ENCODE data around the gene DOCK3. TPM values are rescaled to one million over a fixed set of nuclear protein-coding genes. Genes with fewer than 3 reads are reported as not detected.

The DOCK3 gene, protein sequence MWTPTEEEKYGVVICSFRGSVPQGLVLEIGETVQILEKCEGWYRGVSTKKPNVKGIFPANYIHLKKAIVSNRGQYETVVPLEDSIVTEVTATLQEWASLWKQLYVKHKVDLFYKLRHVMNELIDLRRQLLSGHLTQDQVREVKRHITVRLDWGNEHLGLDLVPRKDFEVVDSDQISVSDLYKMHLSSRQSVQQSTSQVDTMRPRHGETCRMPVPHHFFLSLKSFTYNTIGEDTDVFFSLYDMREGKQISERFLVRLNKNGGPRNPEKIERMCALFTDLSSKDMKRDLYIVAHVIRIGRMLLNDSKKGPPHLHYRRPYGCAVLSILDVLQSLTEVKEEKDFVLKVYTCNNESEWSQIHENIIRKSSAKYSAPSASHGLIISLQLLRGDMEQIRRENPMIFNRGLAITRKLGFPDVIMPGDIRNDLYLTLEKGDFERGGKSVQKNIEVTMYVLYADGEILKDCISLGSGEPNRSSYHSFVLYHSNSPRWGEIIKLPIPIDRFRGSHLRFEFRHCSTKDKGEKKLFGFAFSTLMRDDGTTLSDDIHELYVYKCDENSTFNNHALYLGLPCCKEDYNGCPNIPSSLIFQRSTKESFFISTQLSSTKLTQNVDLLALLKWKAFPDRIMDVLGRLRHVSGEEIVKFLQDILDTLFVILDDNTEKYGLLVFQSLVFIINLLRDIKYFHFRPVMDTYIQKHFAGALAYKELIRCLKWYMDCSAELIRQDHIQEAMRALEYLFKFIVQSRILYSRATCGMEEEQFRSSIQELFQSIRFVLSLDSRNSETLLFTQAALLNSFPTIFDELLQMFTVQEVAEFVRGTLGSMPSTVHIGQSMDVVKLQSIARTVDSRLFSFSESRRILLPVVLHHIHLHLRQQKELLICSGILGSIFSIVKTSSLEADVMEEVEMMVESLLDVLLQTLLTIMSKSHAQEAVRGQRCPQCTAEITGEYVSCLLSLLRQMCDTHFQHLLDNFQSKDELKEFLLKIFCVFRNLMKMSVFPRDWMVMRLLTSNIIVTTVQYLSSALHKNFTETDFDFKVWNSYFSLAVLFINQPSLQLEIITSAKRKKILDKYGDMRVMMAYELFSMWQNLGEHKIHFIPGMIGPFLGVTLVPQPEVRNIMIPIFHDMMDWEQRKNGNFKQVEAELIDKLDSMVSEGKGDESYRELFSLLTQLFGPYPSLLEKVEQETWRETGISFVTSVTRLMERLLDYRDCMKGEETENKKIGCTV (N-terminal part only)
- not detected in 2 replicates for total RNA-seq (2013; cell fraction: nucleolus; rRNA removed)
- not detected in 2 replicates for total RNA-seq (2014; rRNA removed)
- total RNA-seq (2014; rRNA removed; fragmentation: Illumina TruSeq; extraction: Trizol): not detected in 2 replicates
- 0.03 TPM in 1 of 2 replicates, not detected in the other for total RNA-seq (2021)
- polyA plus RNA-seq (2011; ENCODE audit: low read depth): 0.04 TPM
- not detected in 2 replicates for polyA plus RNA-seq (2011; rRNA removed)
- not detected in 2 replicates for polyA plus RNA-seq (2011; cell fraction: cytosol; rRNA removed)
- polyA plus RNA-seq (2011; cell fraction: nucleus; rRNA removed): not detected in 2 replicates
- 0.04 and 0.10 TPM in 2 replicates for polyA plus RNA-seq (2012)
- polyA plus RNA-seq (2014; fragmentation: Illumina TruSeq; extraction: Trizol): not detected in 2 replicates
- under 1 TPM; 0.02 to 0.04 TPM for polyA plus RNA-seq (2014; fragmentation: Nextera tagmentation; extraction: Ambion mirVana)
- polyA plus RNA-seq (2014; rRNA removed): not detected in 2 replicates
- polyA plus RNA-seq (2016; fragmentation: Nextera tagmentation; extraction: Ambion mirVana): under 1 TPM; 0.38 to 0.52 TPM
- polyA minus RNA-seq (2011; rRNA and poly(A)+ RNA removed): not detected in 2 replicates
- not detected in 2 replicates for polyA minus RNA-seq (2011; cell fraction: cytosol; rRNA and poly(A)+ RNA removed)
- under 0.01 TPM in 1 of 2 replicates, not detected in the other for polyA minus RNA-seq (2011; cell fraction: nucleus; rRNA and poly(A)+ RNA removed)
- percentile 2 among the genes with signal in this experiment for Bru-seq, nascent RNA
- percentile 13 among the genes with signal in this experiment for BruChase-seq, experiment 1, labeled RNA remaining after a 6-hour chase
- percentile 9 among the genes with signal in this experiment for BruChase-seq, experiment 2, labeled RNA remaining after a 2-hour chase
- long read RNA-seq, experiment 1: 0 reads
- long read RNA-seq, experiment 2, partial matches to known transcripts: 0 of 2 reads
- long read RNA-seq, experiment 2, other reads (novel, unspliced or antisense): 2 of 2 reads

DNA sequence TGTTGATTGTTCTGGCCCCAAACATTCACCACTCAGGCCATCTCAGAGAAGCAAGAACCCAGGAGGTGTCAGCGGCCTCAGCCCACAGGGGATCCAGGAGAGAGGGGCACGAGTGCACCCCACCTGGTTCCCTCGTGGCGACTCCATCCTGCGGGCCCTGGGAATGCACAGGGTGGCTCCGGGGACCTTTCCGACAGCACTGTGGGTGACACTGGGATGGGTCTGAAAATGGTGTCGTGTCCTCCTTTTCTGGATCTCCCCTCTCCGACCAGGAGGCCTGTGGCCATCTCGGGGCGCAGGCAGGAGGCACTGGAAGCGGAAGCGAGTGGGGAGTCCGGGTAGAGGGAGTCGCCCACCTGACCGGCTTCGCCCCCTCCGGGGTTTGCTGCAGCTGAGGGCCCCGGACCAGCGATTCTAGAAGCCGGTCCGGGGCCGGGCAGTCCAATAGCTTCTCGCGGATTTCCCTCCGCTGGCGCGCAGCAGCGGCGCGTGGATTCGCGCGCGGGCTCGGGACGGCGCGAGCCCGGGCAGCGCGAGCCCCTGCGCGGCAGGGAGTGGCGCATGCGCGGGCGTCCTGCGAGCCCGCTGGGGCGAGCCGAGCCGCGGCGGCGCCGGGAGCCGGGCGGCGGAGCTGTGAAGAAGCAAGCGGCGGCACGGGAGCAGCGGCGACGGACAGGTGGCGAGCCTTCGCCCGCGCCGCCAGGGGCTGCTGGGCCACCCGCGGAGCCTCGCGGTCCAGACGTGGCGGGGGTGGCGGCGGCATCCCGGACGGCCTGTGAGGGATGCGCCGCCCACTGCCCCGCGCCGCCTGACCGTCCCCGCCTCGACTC, at the start of gene DOCK3:
Gene DOCK3, plus strand, starts transcription at position 579 of the 830 bp plus-strand sequence. CDS start 337 bp downstream, outside the sequence.
- ATAC-seq (peak; percentile 85), FAIRE-seq (no peak), DNase-seq (ENCODE audit: low read depth, low spot score) (no peak)
- Histone ChIP-seq H3K9me3 (replicated peaks; ENCODE audit: control insufficient read depth, insufficient read depth, low read length) (no peaks in the 10 kb centered on the region), H3K4me2 (ENCODE audit: control insufficient read depth, insufficient read depth) (peak within 1 kb of the TSS; percentile 53; the same call in 1 of the 2 replicates), H4K20me1 (ENCODE audit: control insufficient read depth, insufficient read depth) (no peaks in the 10 kb centered on the region; the same call in 1 of the 2 replicates), H3K79me2 (ENCODE audit: control insufficient read depth, insufficient read depth, low read length) (no peaks in the 10 kb centered on the region), H3K36me3 (ENCODE audit: control insufficient read depth in 2 of 2, insufficient read depth in 2 of 2, low read length in 1 of 2) (no peaks in the 10 kb centered on the region), H2AFZ (ENCODE audit: control insufficient read depth, low read depth, low read length) (peak within 1 kb of the TSS; percentile 37; the same call in 1 of the 2 replicates), H3K4me1 (ENCODE audit: control insufficient read depth, insufficient read depth, low read length) (no peaks in the 10 kb centered on the region), H3K4me3 (no peak within 1 kb of the TSS), H3K9ac (ENCODE audit: control insufficient read depth, insufficient read depth, low read length) (no peak within 1 kb of the TSS), H3K27me3 (replicated peaks in 1 of 2; ENCODE audit: control insufficient read depth in 2 of 2, insufficient read depth in 2 of 2, low read length in 1 of 2) (peaks cover 9 to 30% of the 10 kb centered on the region in 2 experiments), H3K27ac (ENCODE audit: control insufficient read depth, insufficient read depth) (no peak within 1 kb of the TSS)
- in situ Hi-C loops (cut with MboI) (no loop called here), intact Hi-C loops (cut with micrococcal nuclease; ENCODE audit: unreplicated experiment) (no loop called here)
- ChIA-PET SMC1A (ENCODE audit: uncharacterized antibody, unreplicated experiment) (no interaction called here), CTCF (interaction anchor here (0.8 to 0.9 kb wide), 2 partner anchors 290 to 298 kb away, joined by 3 read pairs; no protein-coding TSS in a partner anchor), RAD21 (ENCODE audit: unreplicated experiment) (no interaction called here), POLR2A (interaction anchor here (0.5 kb wide), 1 partner anchor 1187 kb away, joined by 3 read pairs; the partner anchor contains the start of gene IQCF2)
- 8% methylated on average over 76 of the region's 89 CpGs for WGBS (ENCODE audit: insufficient coverage, insufficient replicate concordance, low lambda C conversion rate, missing lambda C conversion rate)
- BruUV-seq (replicated peaks): no TSS peak
- 0 out of 2 replicates have a peak, but pooled peaks have one; percentile 13 for TF ChIP-seq NRF1 (conservative IDR thresholded peaks at IDR 0.05; ENCODE audit: low read depth, low read length)
- TF ChIP-seq TCF3 (IDR thresholded peaks at IDR 0.05; ENCODE audit: borderline replicate concordance, insufficient read depth, low read depth, low read length): 0 out of 2 replicates have a peak, but pooled peaks have one; percentile 9
- TF ChIP-seq SUPT20H (IDR thresholded peaks at IDR 0.05; ENCODE audit: borderline replicate concordance, control insufficient read depth, low read depth, low read length): no peak
- TF ChIP-seq IKZF1 (conservative IDR thresholded peaks at IDR 0.05): peak; percentile 36
- TF ChIP-seq MTA2 (IDR thresholded peaks at IDR 0.05; ENCODE audit: low read depth): no peak
- no peak for TF ChIP-seq CREB1 (IDR thresholded peaks at IDR 0.05; ENCODE audit: low read depth)
- TF ChIP-seq PAX8 (IDR thresholded peaks at IDR 0.05): no peak
- TF ChIP-seq RAD21 (IDR thresholded peaks at IDR 0.05; ENCODE audit: insufficient read depth, low read depth, low read length): no peak
- TF ChIP-seq IKZF2 (IDR thresholded peaks at IDR 0.05): no peak
- TF ChIP-seq BHLHE40 (IDR thresholded peaks at IDR 0.05; ENCODE audit: borderline replicate concordance in 1 of 2, low read depth in 2 of 2, low read length in 1 of 2): peak in 1 of 2 experiments; percentile 71; a peak in 1 of 4 replicates
- TF ChIP-seq NBN (IDR thresholded peaks at IDR 0.05): no peak
- no peak for TF ChIP-seq ETV6 (conservative IDR thresholded peaks at IDR 0.05 in 1 of 2, IDR thresholded peaks at IDR 0.05 in 1 of 2; ENCODE audit: borderline replicate concordance in 1 of 2, low read depth in 1 of 2)
